ENCODE results near the gene NFATC1.

DNA sequence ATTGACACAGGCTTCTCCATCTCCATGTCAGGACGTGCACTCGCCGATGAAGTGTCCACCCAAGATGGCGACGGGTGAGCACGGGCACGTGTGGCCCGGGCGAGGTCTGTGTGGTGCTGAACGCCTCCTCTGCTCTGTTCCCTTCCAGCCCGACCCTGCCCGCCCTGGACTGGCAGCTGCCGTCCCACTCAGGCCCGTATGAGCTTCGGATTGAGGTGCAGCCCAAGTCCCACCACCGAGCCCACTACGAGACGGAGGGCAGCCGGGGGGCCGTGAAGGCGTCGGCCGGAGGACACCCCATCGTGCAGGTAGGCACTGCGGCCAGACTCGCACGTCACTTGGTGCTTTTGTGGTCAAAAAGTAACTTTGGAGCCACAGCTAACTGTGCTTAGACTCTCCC is 37.7 kb downstream of the NFATC1 start:
- TF ChIP-seq, protein P1, sequence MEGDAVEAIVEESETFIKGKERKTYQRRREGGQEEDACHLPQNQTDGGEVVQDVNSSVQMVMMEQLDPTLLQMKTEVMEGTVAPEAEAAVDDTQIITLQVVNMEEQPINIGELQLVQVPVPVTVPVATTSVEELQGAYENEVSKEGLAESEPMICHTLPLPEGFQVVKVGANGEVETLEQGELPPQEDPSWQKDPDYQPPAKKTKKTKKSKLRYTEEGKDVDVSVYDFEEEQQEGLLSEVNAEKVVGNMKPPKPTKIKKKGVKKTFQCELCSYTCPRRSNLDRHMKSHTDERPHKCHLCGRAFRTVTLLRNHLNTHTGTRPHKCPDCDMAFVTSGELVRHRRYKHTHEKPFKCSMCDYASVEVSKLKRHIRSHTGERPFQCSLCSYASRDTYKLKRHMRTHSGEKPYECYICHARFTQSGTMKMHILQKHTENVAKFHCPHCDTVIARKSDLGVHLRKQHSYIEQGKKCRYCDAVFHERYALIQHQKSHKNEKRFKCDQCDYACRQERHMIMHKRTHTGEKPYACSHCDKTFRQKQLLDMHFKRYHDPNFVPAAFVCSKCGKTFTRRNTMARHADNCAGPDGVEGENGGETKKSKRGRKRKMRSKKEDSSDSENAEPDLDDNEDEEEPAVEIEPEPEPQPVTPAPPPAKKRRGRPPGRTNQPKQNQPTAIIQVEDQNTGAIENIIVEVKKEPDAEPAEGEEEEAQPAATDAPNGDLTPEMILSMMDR (IDR thresholded peaks at IDR 0.05; ENCODE audit: borderline replicate concordance, extremely low read depth, low read length, poor library complexity, severe bottlenecking): no peak
- no peak for TF ChIP-seq EZH2 (IDR thresholded peaks at IDR 0.05; ENCODE audit: borderline replicate concordance, low read depth, low read length, severe bottlenecking)

Measured in DND-41 (cell line).